HepG2 (cell line): ENCODE results near the gene MICALL2. TPM values are rescaled to one million over a fixed set of nuclear protein-coding genes. Genes with fewer than 3 reads are reported as not detected.

Source experiments
- ESRRA ChIP-seq: sonication (generic); formaldehyde crosslinking; IDR thresholded peaks from 2 replicates; pipeline ENCODE4 v1.5.1; 2020; ENCODE audit warnings: mild to moderate bottlenecking, low read depth, missing genetic modification reagents
- FOXC1 ChIP-seq: sonication (generic); formaldehyde crosslinking; IDR thresholded peaks from 2 replicates; pipeline ENCODE4 v1.8.0; 2022; ENCODE audit warnings: mild to moderate bottlenecking, missing genetic modification reagents, borderline replicate concordance
- FOXO1 ChIP-seq: sonication (generic); formaldehyde crosslinking; IDR thresholded peaks from 2 replicates; pipeline ENCODE4 v1.4.0; 2020; ENCODE audit warnings: missing genetic modification reagents
- GABPB1 ChIP-seq: IDR thresholded peaks from 2 replicates; pipeline ENCODE4 v1.6.1; 2016; ENCODE audit warnings: mild to moderate bottlenecking, missing genetic modification reagents, moderate library complexity, missing compliant biosample characterization
- HIC2 ChIP-seq: sonication (generic); formaldehyde crosslinking; IDR thresholded peaks from 2 replicates; pipeline ENCODE4 v1.9.0; 2022; ENCODE audit warnings: low read depth, missing genetic modification reagents
- HNRNPK ChIP-seq: fragments of 200-400 bp; formaldehyde crosslinking; IDR thresholded peaks from 2 replicates; pipeline ENCODE4 v1.6.1; 2018; ENCODE audit warnings: low read length, low read depth, moderate library complexity, mild to moderate bottlenecking; ENCODE audit not compliant: poor library complexity, severe bottlenecking
- MEIS1 ChIP-seq: sonication (generic); formaldehyde crosslinking; IDR thresholded peaks from 2 replicates; pipeline ENCODE4 v1.9.0; 2021; ENCODE audit warnings: mild to moderate bottlenecking, missing genetic modification reagents, moderate library complexity, borderline replicate concordance
- ZBTB33 ChIP-seq: sonication (generic); formaldehyde crosslinking; IDR thresholded peaks from 2 replicates; pipeline ENCODE4 v1.4.0; 2020; ENCODE audit warnings: missing genetic modification reagents
- ZFY ChIP-seq: sonication (generic); formaldehyde crosslinking; IDR thresholded peaks from 2 replicates; pipeline ENCODE4 v1.4.0; 2020; ENCODE audit warnings: missing genetic modification reagents
- ZGPAT ChIP-seq: IDR thresholded peaks from 2 replicates; pipeline ENCODE4 v1.6.1; 2016; ENCODE audit warnings: mild to moderate bottlenecking
- ZNF678 ChIP-seq: sonication (generic); formaldehyde crosslinking; IDR thresholded peaks from 2 replicates; pipeline ENCODE4 v1.4.0; 2020; ENCODE audit warnings: mild to moderate bottlenecking, missing genetic modification reagents
- ZNF891 ChIP-seq: sonication (generic); formaldehyde crosslinking; IDR thresholded peaks from 2 replicates; pipeline ENCODE4 v1.5.0; 2020; ENCODE audit warnings: mild to moderate bottlenecking, missing genetic modification reagents
- ZSCAN12 ChIP-seq: sonication (generic); formaldehyde crosslinking; IDR thresholded peaks from 2 replicates; pipeline ENCODE4 v1.9.0; 2021; ENCODE audit warnings: mild to moderate bottlenecking, missing genetic modification reagents
- polyA plus RNA-seq, 8 experiments: library from polyadenylated mRNA; depleted of rRNA in 3 of 8; stranded (reverse) in 7 of 8; unstranded in 1 of 8; fragments of >200 nt; fragmentation: Illumina TruSeq in 4 of 8; extraction: Trizol in 4 of 8; gene quantifications; 2 replicates each; pipeline versions ENCODE4 v1.2.1 to v1.2.3, GENCODE V29; 2011 to 2016; ENCODE audit warnings: low read depth in 4 of 8, missing spikeins in 1 of 8, mixed read lengths in 1 of 8; ENCODE audit not compliant: insufficient read depth in 1 of 8
- total RNA-seq, 5 experiments: library from RNA; depleted of rRNA; stranded (reverse); fragments of >200 nt; fragmentation: Illumina TruSeq; extraction: Trizol; gene quantifications; 2 replicates each; pipeline ENCODE4 v1.2.3, GENCODE V29; 2016; ENCODE audit warnings: low read depth in 1 of 5

MICALL2 gene
- total and polyA plus RNA-seq, 2 of the 13 experiments (the other 11 are each of a cell fraction or from before 2014, with no cell fraction given), result 5.8 to 12.4 TPM

GRCh38 chr7:1412322-1413261 is 46.7 kb downstream of the MICALL2 start (continued):
- TF ChIP-seq ZFY (CRISPR knock-in tag) (peak; percentile 38; the same call in 1 of the 2 replicates), HNRNPK (peak; percentile 15), FOXO1 (CRISPR knock-in tag) (0 out of 2 replicates have a peak, but pooled peaks have one; percentile 13), HIC2 (no peak), ZNF678 (CRISPR knock-in tag) (peak; percentile 77; the same call in 1 of the 2 replicates), MEIS1 (no peak), FOXC1 (no peak), ZSCAN12 (CRISPR knock-in tag) (0 out of 2 replicates have a peak, but pooled peaks have one; percentile 63), ZBTB33 (peak; percentile 53; the same call in 1 of the 2 replicates), ZGPAT (CRISPR knock-in tag) (peak; percentile 42; the same call in 1 of the 2 replicates), ZNF891 (CRISPR knock-in tag) (0 out of 2 replicates have a peak, but pooled peaks have one; percentile 32), GABPB1 (peak; percentile 64; the same call in 1 of the 2 replicates), ESRRA (peak; percentile 38; the same call in 1 of the 2 replicates)
- TF ChIP-seq, all 625 proteins: peak for 92
